Gastrocnemius medialis (tissue), 4 donors: Measurements from ENCODE around the gene FUZ. TPM values are rescaled to one million over a fixed set of nuclear protein-coding genes. Genes with fewer than 3 reads are reported as not detected.

ENCODE experiments used
- ATAC-seq, 2 donors: fragments of 150-250 bp; one replicate each; pipeline ENCODE4 v1.9.1; 2016
- DNase-seq, 2 donors: peaks; one replicate each; pipeline ENCODE4 v3.0.0-alpha.2; 2019
- H3K27ac ChIP-seq, 4 donors: fragments of 200-600 bp; sonication (generic); 1 replicate in 1 of 4; 2 replicates in 3 of 4; pipeline ENCODE4 v1.5.1; 2016 to 2018; ENCODE audit warnings: mild to moderate bottlenecking in 2 of 4, moderate library complexity in 1 of 4
- H3K27me3 ChIP-seq, 3 donors: fragments of 200-600 bp; sonication (generic) in 2 of 3; 1 replicate in 1 of 3; 2 replicates in 2 of 3; pipeline versions ENCODE4 v1.5.1 to v1.6.0; 2016 to 2019; ENCODE audit warnings: mild to moderate bottlenecking in 1 of 3, moderate library complexity in 1 of 3
- H3K36me3 ChIP-seq, 2 donors: fragments of 200-600 bp; sonication (generic) in 1 of 2; one replicate each; pipeline ENCODE4 v1.5.1; 2017 to 2018
- H3K4me1 ChIP-seq, 2 donors: fragments of 200-600 bp; sonication (generic) in 1 of 2; one replicate each; pipeline ENCODE4 v1.5.1; 2016 to 2017; ENCODE audit warnings: mild to moderate bottlenecking in 2 of 2
- H3K4me3 ChIP-seq, 4 donors: fragments of 200-600 bp; sonication (generic) in 3 of 4; 1 replicate in 1 of 4; 2 replicates in 3 of 4; pipeline ENCODE4 v1.5.1; 2016 to 2019; ENCODE audit warnings: mild to moderate bottlenecking in 2 of 4
- H3K9me3 ChIP-seq, 3 donors: fragments of 200-600 bp; sonication (generic) in 2 of 3; 1 replicate in 1 of 3; 2 replicates in 2 of 3; pipeline ENCODE4 v1.5.1; 2016 to 2019
- CTCF ChIP-seq, 5 experiments: fragments of 450-650 bp in 3 of 5; fragments of 200-600 bp in 2 of 5; sonication (generic) in 2 of 5; IDR thresholded peaks in 4 of 5; conservative IDR thresholded peaks in 1 of 5; 1 replicate in 4 of 5; 2 replicates in 1 of 5; pipeline ENCODE4 v1.5.1; 2016 to 2019; ENCODE audit warnings: antibody characterized with exemption in 5 of 5, mild to moderate bottlenecking in 3 of 5, moderate library complexity in 3 of 5
- POLR2A ChIP-seq, 2 donors: fragments of 450-650 bp; IDR thresholded peaks; one replicate each; pipeline ENCODE4 v1.6.1; 2017; ENCODE audit warnings: antibody characterized with exemption in 2 of 2, mild to moderate bottlenecking in 2 of 2, moderate library complexity in 2 of 2
- in situ Hi-C, 4 donors: fragments of 200-750 bp; cut with MboI; loops; one replicate each; pipeline versions ENCODE4 v1.15.0 to v1.8.0; 2017; ENCODE audit warnings: low sequenced_read_pairs in 4 of 4
- intact Hi-C: fragments of 100-400 bp; cut with DNase I; formaldehyde crosslinking; loops from one replicate; pipeline ENCODE4 v1.15.1; 2023; ENCODE audit warnings: low total_unique reads
- total RNA-seq, 4 donors: library from RNA; depleted of rRNA; stranded (reverse); fragments of >200 nt; gene quantifications; one replicate each; pipeline versions ENCODE4 v1.1.0 to v1.2.3, GENCODE V29; 2016

Gene FUZ
- total RNA-seq, 4 donors from 2014 or later = 14.2 to 35.5 (median 26.0) TPM

- Histone ChIP-seq H3K27ac (no peak overlapping the region), H3K9me3 (no peaks in the 10 kb centered on the region), H3K27me3 (no peaks in the 10 kb centered on the region), H3K4me3 (no peak overlapping the region), H3K36me3 (peaks cover 0 to 44% of the 10 kb centered on the region in 2 donors), H3K4me1 (no peaks in the 10 kb centered on the region)
- no peak for TF ChIP-seq POLR2A (IDR thresholded peaks at IDR 0.05)
- no peak for TF ChIP-seq CTCF (IDR thresholded peaks at IDR 0.05 in 4 of 5, conservative IDR thresholded peaks at IDR 0.05 in 1 of 5)
- ATAC-seq (no peak), DNase-seq (no peak)
- in situ Hi-C loops = no loop called here
- intact Hi-C loops = no loop called here
These were observed 22.2 kb downstream of the FUZ start for GRCh38 chr19:49790866-49791265.

DNA sequence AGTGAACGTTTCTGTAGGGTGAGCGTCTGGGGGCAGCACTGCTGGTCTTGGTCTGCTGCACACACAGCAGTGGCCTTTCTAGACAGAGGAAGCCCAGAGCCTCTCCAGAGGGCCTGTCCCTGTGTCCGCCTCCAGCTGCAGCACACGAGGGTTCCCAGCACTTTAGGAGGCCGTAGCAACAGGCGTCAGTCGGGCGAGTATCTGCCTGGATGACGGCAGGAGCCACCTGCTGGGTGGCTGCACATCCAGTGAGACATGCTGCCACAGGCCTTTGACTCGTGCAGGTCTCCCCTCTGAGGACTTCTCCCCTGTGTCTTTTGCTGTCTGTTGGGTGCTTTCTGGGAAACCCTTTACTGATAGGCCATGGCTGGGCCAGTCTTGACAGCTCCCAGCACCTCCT lies 24.2 kb downstream of the FUZ start:
- no peaks in the 10 kb centered on the region for H3K4me1 ChIP-seq
- in situ Hi-C loops = no loop called here
- DNase-seq (no peak), ATAC-seq (no peak)
- TF ChIP-seq CTCF (IDR thresholded peaks at IDR 0.05 in 4 of 5, conservative IDR thresholded peaks at IDR 0.05 in 1 of 5) (no peak), POLR2A (IDR thresholded peaks at IDR 0.05) (no peak)
- H3K27ac ChIP-seq = no peak overlapping the region
- no peak overlapping the region for H3K4me3 ChIP-seq
- H3K9me3 ChIP-seq = no peaks in the 10 kb centered on the region
- H3K27me3 ChIP-seq = no peaks in the 10 kb centered on the region
- peaks cover 0 to 43% of the 10 kb centered on the region in 2 donors for H3K36me3 ChIP-seq
- intact Hi-C loops = no loop called here

DNA sequence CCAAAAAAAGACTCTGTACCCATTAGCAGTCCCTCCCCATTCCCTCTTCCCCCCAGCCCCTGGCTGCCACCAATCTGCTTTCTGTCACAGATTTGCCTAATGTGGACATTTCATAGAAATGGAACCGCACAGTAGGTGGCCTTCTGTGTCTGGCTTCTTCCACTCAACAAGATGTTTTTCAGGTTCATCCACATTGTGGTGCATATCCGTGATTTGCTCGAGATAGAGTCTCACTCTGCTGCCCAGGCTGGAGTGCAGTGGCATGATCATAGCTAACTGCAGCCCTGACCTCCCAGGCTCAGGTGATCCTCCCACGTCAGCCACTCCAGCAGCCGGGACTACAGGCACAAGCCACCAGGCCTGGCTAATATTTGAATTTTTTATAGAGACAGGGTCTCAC lies 25.3 kb downstream of the FUZ start:
- ATAC-seq (no peak), DNase-seq (no peak)
- no peak for TF ChIP-seq POLR2A (IDR thresholded peaks at IDR 0.05)
- Histone ChIP-seq H3K4me3 (no peak overlapping the region), H3K4me1 (no peaks in the 10 kb centered on the region), H3K9me3 (no peaks in the 10 kb centered on the region), H3K27ac (no peak overlapping the region), H3K27me3 (no peaks in the 10 kb centered on the region), H3K36me3 (peaks cover 0 to 45% of the 10 kb centered on the region in 2 donors)
- in situ Hi-C loops = no loop called here
- intact Hi-C loops = no loop called here

DNA sequence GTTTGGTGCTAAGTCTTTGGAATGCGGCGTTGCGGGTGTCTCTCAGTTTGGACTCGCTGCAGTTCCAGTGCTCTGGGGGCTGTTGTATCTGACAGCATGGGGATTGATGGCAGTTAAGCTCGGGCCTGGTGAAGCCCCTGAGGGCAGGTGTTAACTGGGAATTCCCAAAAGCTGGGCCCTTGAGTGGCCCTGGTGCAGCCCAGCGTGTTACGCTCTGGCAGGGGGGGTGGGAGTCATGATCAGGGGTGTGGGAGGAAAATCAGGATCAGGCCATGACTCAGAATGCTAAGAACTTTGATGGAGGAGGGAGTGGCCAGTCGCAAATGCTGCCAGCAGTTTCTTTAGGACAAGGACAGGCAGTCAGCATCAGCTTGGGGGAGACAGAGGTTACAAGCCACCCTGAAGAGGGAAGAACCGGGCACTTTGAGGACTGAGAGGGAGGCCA lies 26.7 kb downstream of the FUZ start:
- no peaks in the 10 kb centered on the region for H3K27me3 ChIP-seq
- H3K9me3 ChIP-seq = no peaks in the 10 kb centered on the region
- intact Hi-C loops (no loop called here), in situ Hi-C loops (no loop called here)
- no peaks in the 10 kb centered on the region for H3K4me1 ChIP-seq
- H3K36me3 ChIP-seq = peaks cover 0 to 45% of the 10 kb centered on the region in 2 donors
- TF ChIP-seq POLR2A (IDR thresholded peaks at IDR 0.05) (no peak), CTCF (IDR thresholded peaks at IDR 0.05 in 4 of 5, conservative IDR thresholded peaks at IDR 0.05 in 1 of 5) (no peak)
- H3K4me3 ChIP-seq = no peak overlapping the region
- DNase-seq = no peak
- ATAC-seq = peak in 1 of 2 donors; percentile 36
- H3K27ac ChIP-seq = no peak overlapping the region

GRCh38 chr19:49782515-49782914 lies 30.6 kb downstream of the FUZ start:
- DNase-seq (no peak), ATAC-seq (no peak)
- H3K27ac ChIP-seq = no peak overlapping the region
- no peaks in the 10 kb centered on the region for H3K27me3 ChIP-seq
- no peaks in the 10 kb centered on the region for H3K4me1 ChIP-seq
- no peak overlapping the region for H3K4me3 ChIP-seq
- no peaks in the 10 kb centered on the region for H3K9me3 ChIP-seq
- no peak for TF ChIP-seq CTCF (IDR thresholded peaks at IDR 0.05 in 4 of 5, conservative IDR thresholded peaks at IDR 0.05 in 1 of 5)
- no peak for TF ChIP-seq POLR2A (IDR thresholded peaks at IDR 0.05)
- intact Hi-C loops (no loop called here), in situ Hi-C loops (no loop called here)
- H3K36me3 ChIP-seq = peaks cover 0 to 37% of the 10 kb centered on the region in 2 donors
